Measurements from ENCODE around the gene RGL4.

DNA sequence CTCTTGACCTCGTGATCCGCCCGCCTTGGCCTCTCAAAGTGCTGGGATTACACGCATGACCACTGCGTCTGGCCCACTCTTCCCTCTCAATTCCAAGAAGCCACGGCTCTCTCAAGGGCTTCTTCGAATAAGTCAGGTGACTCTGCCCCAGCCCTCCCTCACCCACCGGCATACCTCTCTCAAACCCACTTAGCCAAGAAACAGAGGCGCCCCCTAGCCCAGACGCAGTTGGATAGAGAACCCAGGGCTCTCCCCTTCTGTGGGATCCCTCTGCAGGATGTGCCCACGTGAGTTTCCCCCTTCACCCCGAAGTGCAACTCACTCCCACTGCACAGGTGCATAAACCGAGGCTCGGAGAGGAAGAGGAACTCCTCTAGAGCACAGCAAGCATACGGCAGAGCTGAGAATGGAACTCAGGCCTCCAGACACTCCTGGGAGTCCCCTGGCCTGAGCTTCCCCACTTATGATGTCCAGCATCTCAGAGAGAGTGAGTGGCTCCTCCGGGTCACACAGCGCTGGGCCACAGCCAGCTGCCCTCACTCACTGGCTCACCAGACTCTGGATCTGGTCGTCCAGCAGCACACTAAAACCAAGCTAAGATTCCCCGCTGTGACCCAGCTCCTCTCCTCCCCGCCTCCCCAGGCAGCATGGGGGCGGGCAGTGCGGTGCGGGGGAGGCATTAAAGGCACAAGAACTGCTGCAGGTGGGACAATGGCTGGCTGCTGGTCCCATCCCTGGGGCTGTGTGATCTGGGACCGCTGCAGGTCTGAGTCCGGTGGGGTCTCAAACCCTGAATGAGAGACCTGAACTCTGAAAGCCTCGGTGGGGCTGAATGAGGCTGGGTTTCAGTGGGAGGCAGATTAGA, 16.8 kb upstream of the RGL4 start:
- TF ChIP-seq, protein P1, sequence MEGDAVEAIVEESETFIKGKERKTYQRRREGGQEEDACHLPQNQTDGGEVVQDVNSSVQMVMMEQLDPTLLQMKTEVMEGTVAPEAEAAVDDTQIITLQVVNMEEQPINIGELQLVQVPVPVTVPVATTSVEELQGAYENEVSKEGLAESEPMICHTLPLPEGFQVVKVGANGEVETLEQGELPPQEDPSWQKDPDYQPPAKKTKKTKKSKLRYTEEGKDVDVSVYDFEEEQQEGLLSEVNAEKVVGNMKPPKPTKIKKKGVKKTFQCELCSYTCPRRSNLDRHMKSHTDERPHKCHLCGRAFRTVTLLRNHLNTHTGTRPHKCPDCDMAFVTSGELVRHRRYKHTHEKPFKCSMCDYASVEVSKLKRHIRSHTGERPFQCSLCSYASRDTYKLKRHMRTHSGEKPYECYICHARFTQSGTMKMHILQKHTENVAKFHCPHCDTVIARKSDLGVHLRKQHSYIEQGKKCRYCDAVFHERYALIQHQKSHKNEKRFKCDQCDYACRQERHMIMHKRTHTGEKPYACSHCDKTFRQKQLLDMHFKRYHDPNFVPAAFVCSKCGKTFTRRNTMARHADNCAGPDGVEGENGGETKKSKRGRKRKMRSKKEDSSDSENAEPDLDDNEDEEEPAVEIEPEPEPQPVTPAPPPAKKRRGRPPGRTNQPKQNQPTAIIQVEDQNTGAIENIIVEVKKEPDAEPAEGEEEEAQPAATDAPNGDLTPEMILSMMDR (IDR thresholded peaks at IDR 0.05): no peak
- TF ChIP-seq POLR2A (IDR thresholded peaks at IDR 0.05): no peak
